Superior temporal gyrus (tissue), 1 donor: ENCODE data around the gene EOGT.

Experiments used
- DNase-seq: peaks from one replicate; pipeline ENCODE4 v3.0.0-alpha.2; 2016; ENCODE audit errors: extremely low spot score

EOGT gene

DNA sequence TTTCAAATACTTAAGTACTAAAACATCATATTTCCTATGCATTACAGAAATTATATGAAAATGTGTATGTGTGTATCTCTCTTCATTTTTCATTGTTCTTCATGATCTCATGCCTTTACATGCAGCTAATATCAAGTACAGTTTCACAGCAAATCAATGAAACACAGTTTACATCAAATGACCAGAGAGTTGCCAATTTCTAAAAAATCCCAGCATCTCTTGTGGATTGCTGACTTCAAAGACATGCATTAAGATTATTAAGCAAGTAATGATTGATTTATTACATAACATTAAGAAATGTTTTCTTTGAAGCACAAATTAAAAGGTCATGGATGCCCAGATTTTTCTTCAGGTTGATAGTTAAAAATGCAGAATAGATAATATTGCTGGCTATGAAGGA is 50.1 kb downstream of the EOGT start:
- no peak for DNase-seq

DNA sequence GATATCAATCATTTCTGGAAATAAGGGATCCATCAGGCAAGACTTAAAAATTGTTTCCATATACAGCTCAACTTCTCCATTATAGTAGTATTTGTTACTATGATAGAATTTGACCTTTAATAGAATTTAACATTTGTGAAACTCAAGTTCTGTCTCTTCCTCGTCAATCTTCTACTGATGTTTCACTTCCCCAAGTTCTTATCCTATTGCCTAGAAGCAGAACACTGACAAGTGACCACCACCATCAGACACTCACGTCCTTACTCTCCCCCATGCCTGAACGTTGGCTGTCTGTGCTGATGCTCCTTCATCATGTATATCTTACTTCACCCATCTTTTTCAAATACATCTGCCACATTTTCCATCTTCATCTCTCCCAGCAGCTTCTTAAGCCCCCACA is 54.6 kb downstream of the EOGT start:
- DNase-seq: no peak

DNA sequence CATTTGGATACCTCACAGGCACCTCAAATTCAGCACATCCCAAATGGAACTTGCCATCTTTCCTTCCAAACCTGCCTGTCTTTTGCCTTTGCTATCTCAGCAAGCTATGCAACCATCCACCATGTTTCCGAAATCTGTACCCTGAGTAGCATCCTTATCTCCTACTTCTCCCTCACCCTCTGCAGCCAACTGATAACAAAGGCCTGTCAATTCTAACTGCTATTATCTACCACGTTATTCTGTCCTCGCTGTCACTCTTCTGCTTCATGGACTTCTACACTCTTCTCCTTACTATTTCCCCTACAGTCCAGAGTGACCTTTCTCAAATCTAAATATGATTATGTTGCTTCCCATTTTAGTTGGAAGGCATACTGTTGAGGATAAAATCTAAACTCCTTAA is 55.6 kb downstream of the EOGT start:
- no peak for DNase-seq

DNA sequence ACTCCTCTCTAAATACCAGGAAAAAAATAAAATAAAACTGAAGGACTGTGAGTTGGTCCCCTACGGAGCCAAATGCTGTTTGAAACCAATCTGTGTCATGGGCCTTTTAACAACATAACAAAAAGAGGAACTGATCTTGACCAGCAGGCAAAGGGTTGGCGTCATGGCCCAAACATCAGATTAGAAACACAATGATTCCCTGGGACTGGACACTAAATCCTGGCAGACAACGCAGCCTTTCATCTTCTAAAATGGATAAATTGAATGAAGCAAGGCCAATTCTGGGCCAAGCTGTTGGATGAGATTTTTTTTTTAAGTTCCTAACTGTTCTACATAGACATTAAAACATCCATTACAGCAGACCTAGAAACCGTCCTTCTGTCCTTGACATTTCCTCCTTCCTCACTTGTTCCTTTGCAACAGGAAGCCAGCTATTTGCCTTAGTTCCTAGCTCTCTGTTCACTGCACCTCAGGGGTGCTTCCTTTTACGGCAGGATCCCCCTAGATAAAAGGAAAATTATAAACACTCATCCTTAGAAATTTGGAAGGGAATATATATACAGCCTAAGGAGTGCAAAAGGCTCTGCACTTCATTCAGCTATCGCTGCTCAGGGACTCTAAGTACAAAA is 59.6 kb downstream of the EOGT start:
- DNase-seq: no peak

DNA sequence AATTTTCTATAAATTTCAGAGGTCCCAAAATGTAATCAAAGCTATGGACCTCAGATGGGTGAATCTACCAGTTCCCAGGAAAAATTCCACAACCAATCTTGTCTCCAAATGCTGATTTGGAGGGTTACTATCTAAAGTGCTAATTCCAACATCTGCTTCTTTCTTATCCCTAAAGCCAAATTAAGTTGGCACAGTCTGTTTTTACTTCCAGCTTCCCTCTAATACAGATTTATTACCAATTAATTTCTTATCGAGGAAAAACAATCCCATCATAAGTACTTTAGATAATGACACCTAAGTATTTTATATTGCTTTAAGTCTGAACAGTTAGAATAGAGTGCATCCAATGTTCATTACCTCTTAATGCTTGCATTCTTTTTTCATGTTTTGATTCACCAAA is 68.3 kb downstream of the EOGT start:
- DNase-seq: no peak

DNA sequence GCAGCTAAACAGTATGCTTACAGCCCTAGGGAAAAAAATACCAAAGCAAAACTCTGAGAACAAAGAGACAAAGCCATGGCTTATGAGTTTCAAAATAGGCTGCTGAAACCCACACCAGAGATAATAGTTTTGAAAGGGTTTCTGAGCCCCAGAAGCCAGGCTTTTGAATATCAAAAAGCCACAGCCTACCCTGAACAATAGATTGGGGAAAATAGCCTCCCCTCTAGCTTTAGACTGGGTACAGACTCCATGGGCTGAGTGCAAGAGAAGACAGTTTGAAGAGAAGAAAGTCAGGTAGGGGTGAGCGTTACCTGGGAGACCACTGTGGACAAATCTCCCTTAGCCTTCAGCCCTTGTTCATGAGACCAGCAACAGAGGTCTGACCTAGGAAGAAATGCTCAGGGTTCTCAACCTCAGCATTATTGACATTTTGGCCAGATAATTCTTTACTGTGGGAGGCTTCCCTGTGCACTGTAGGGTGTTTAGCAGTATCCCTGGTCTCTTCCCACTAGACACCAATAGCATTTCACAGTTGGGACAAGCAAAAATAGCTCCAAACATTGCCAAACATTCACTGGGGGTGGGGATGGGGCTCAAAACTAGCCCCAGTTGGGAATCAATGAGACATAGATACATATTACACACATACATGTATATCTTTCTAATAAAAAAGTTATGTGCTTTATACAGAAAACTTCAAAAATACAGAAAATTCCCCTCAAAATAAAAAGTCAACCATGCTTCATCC is 69.6 kb downstream of the EOGT start:
- DNase-seq: no peak

DNA sequence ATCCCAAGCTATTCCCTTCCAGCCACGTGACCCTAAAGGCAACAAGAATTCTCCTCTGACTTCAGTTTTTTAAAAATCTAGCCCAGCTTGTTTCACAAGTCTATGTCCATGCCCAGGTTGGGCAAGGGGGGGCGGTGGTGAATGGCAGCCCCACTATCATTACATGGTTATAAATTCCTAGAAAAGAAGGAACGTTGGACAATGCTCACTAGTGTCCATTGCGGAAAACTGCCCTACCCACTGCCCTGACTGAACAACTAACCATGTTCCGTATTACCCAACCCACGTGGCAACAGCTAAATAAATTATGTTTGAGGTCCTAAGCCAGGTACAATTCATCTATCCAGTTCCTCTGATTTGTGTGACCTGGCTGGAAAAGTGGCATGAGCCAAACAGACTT is 72.4 kb downstream of the EOGT start:
- DNase-seq: no peak

DNA sequence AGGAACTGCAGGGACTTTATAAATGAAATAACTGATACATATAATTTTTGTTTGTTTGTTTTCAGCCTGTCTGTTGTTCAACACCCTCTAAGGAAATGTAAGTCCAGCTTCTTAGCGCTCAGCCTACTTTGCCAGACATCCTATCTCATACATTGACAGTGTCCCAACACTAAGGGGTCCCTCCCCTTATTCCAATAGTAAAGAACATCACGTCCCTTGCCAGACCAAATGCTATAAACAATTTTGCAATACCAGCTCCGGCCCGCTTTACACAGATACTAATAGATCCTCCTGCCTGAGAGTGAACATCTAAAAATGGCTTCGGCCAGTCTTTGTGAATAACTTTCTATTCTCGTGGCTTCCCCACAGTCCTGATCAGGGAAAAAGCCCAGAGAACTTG is 76.6 kb downstream of the EOGT start:
- DNase-seq: no peak

DNA sequence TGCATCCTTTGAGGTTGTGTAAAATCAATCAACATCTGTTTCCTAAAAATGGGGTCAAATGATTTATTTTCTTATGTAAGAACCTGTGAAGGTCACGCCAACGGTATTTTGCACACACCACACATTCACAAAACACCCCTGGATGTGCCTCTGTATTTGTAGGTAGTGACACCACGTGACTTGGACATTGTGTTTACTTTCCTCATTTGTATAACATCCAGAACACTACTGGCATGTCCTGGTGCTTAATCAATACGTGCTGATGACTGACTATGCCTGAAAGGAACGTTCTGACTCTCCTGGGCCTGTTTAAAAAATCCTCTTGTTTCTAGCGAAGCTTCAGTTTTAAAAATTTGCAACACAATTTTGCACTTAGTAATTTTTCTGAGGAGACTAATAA is 77.7 kb downstream of the EOGT start:
- no peak for DNase-seq

DNA sequence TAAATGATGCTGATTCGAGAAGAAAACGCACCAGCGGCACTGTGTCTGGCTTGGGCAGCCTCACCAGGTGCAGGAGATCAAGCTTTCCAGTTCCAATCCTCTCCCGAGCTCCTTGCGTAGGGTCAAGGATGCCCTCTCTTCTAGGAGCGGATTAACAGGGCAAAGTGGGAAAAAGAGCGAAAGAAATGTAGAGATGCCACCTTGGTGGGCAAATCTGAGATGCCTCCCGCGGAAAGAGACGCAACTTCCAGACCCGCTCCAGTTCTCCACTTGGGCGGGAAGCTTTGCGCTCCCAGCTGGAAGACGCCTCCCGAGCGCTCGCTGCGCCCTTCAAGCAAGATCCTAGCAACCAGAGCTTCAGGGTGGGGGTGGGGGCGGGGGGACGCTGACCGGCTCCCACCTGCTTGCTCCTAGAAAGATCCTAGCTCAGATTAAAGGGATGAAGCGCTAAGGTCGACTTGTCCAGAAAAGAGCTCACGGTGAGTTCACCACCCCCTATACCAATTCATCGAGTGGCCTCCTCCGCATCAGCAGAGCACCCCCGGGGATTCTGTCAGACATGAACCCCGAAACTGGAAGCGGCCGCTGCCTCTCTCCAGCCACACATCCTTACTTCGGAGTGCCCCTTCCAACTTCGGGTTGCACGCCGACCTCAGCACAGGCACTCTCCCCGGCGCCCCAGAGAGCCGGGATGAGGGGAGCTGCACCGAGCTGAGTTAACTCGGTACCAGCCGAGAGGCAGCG is 81.9 kb downstream of the EOGT start:
- no peak for DNase-seq
